LNCaP clone FGC (cell line): ENCODE data around the gene STK39.

ENCODE experiments used
- DNase-seq: peaks from one replicate; pipeline ENCODE4 v3.0.0-alpha.2; 2011; ENCODE audit warnings: low read depth
- H3K4me3 ChIP-seq: 2 replicates; pipeline ENCODE4 v1.5.1; 2011; ENCODE audit warnings: mild to moderate bottlenecking, low read depth, low read length, control low read depth
- TF ChIP-seq, protein P1 (sequence below): IDR thresholded peaks from 2 replicates; pipeline ENCODE4 v1.5.1; 2012; ENCODE audit warnings: mild to moderate bottlenecking; ENCODE audit not compliant: control insufficient read depth, insufficient read depth; ENCODE audit errors: extremely low read depth

The STK39 gene

DNA sequence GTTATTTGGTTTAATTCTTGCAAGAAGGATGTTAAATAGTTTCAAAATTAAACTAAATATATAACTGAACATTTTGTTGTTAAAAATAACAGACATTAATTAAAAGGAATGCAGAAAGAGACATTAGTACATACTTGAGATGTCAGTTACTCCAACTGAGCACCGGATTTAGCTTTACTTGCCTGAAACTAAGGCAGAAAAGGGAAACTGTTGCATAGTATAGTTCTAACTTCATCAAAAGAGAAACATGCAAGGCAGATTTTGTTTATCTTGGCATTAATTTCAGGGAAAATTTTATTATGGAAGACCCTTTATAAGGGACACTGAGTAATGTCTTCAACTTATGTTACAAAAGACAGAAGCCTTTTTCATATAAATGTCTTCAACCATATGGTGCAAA lies 218.3 kb downstream of the STK39 start:
- DNase-seq, result no peak
- no peak overlapping the region for H3K4me3 ChIP-seq
- TF ChIP-seq, protein P1, sequence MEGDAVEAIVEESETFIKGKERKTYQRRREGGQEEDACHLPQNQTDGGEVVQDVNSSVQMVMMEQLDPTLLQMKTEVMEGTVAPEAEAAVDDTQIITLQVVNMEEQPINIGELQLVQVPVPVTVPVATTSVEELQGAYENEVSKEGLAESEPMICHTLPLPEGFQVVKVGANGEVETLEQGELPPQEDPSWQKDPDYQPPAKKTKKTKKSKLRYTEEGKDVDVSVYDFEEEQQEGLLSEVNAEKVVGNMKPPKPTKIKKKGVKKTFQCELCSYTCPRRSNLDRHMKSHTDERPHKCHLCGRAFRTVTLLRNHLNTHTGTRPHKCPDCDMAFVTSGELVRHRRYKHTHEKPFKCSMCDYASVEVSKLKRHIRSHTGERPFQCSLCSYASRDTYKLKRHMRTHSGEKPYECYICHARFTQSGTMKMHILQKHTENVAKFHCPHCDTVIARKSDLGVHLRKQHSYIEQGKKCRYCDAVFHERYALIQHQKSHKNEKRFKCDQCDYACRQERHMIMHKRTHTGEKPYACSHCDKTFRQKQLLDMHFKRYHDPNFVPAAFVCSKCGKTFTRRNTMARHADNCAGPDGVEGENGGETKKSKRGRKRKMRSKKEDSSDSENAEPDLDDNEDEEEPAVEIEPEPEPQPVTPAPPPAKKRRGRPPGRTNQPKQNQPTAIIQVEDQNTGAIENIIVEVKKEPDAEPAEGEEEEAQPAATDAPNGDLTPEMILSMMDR, result no peak

DNA sequence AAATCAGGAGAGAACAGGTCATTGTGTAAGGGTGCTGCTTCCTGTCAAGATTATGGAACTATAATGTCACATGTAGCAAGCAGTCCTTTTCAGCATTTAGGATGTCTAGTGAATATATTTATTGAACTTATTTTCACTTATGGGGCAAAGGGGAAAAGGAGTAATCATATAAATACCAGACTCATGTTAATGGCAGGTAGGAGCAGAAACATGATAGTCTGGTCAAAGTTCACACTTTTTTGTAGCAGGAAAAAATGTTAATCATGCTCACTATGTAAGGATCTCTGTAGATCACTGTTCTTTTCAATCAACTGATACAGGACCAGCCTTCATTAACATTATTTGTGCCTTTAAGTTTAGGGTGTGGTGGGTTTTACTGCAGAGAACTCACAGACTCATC lies 219.0 kb downstream of the STK39 start:
- TF ChIP-seq, protein P1, result no peak
- no peak overlapping the region for H3K4me3 ChIP-seq
- DNase-seq, result no peak

DNA sequence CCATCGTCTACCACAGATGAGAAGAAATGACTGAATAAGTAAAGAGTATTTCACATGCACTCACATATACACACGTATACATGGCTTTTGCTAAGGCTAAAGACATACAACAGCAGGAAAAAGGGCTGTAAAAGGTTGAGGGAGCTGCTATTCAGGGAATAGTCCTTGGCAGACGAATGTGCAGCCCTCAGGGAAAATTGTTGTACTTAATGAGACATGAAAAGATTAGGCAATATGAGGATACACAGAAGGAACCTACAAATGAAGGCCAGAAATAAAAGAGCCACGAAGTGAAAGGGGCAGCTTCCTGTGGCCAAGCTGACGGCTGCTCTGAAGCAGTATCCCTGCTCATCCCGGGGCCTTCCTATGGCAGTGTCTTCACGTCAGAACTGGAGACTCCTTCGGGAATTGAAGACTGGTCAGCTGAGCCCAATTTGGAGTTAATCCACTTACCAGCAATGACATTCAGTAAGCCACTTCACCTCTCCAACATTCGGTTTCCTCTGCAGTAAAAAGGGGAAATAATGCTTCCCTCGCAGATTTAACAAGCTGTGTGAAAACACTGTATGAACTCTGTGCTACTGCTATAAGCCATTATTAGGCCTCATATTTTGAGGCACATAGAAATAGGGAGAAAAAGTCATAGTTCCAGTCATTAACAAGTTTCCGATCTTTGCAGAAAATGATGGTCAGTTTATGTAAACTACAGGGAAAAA lies 221.8 kb downstream of the STK39 start:
- TF ChIP-seq, protein P1, result no peak
- H3K4me3 ChIP-seq, result no peak overlapping the region
- DNase-seq, result no peak

DNA sequence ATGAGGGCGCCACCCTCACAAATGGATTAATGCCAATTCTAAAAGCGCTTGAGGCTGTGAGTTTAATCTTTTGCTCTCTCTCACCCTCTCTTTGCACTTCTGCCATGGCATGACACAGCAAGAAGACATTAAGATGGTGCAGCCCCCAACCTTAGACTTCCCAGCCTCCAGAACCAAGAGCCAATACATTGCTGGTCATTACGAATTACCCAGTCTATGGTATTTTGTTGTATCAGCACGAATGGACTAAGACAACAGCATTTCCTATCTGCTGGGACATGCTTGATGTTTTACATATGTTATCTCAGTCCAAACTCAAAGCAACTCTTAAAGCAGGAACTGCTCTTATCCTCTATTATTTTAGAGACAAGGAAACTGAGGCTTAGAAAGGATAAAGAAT lies 222.9 kb downstream of the STK39 start:
- TF ChIP-seq, protein P1, result no peak
- no peak for DNase-seq
- H3K4me3 ChIP-seq, result no peak overlapping the region

DNA sequence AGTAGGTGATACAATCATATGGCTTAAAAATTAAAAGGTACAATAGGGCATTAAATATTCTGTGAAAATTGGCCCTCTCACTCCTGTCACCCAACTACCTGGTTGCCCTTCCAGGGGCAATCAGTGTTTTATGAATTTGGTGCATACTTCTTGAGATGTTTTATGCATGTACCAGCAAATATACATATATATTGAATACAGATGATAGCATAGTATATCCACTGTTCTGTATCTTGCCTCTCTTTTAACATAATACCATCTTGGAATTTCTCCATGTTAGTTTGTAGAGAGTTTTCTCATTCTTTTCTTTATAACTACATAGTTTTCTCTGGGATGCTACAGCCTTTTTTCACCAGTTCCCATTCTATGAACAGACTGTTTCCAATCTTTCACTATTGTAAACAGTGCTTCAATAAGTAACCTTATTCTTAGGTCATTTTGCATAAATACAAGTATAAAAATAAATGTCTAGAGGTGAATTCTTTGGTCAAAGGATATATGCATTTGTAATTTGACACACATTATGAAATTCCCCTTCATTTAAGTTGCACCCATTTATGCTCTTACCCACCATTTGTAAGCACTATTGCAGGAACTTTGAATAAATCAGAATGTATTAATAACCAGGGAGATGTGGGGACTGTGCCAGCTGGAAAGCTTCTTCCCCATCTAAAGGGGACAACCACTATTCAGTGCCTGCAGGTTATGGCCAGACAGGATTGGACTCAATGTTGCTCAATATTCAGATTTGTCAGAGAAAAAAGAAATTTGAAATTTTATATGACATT lies 225.4 kb downstream of the STK39 start:
- TF ChIP-seq, protein P1, result no peak
- H3K4me3 ChIP-seq, result no peak overlapping the region
- no peak for DNase-seq

DNA sequence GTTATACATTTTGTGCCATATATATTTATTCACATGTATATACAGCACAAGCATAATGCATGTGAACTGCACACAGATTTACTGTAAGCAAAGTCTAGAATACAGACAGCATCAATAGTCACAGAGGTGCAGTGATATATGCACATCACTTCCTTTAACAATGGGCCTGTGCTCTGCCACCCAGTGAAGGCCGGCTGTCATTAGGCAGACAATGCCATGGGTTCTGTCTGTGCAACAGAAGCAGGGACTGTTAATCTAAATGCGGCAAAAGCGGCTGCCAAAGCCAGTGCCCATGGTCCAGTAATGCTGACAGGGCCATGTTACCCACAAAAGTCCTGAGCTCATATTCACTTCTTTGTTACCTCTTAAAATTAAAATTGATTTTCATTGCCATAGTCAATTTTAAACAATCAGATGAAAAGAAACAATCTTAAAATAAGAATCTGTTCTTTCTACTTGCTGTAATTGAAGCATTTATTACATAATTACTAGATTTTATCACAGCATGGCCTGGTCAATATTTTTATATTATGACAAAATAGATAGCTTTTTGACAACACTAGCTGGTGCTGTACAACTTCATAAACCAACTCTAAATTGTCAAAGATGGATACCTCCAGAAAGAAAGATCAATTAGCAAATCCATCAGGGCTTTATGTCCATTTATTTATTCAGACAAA lies 232.0 kb downstream of the STK39 start:
- no peak for DNase-seq
- TF ChIP-seq, protein P1, result no peak

More for the DNA sequence above, 232.0 kb downstream of the STK39 start:
- H3K4me3 ChIP-seq, result no peak overlapping the region
